ENCODE data around the gene NEK8.

Gene NEK8

GRCh38 chr17:28728364-28729200 lies at the start of gene NEK8:
NEK8 (plus strand) TSS chr17:28728788; CDS start chr17:28728814, 26 bp downstream.
- peak within 1 kb of the TSS; percentile 83 for H3K4me3 ChIP-seq (ENCODE audit: low read depth, low read length)
- TF ChIP-seq CTCF (IDR thresholded peaks at IDR 0.05; ENCODE audit: borderline replicate concordance, insufficient read depth, low read depth, low read length) = no peak

- H3K4me3 ChIP-seq (ENCODE audit: low read depth, low read length) = no peak overlapping the region
- no peak for TF ChIP-seq CTCF (IDR thresholded peaks at IDR 0.05; ENCODE audit: borderline replicate concordance, insufficient read depth, low read depth, low read length)
Observed at GRCh38 chr17:28682655-28683054, 45.9 kb upstream of the NEK8 start.

GRCh38 chr17:28684963-28685362 lies 43.6 kb upstream of the NEK8 start:
- no peak overlapping the region for H3K4me3 ChIP-seq (ENCODE audit: low read depth, low read length)
- TF ChIP-seq CTCF (IDR thresholded peaks at IDR 0.05; ENCODE audit: borderline replicate concordance, insufficient read depth, low read depth, low read length) = no peak

GRCh38 chr17:28685366-28685765 lies 43.2 kb upstream of the NEK8 start:
- no peak overlapping the region for H3K4me3 ChIP-seq (ENCODE audit: low read depth, low read length)
- TF ChIP-seq CTCF (IDR thresholded peaks at IDR 0.05; ENCODE audit: borderline replicate concordance, insufficient read depth, low read depth, low read length) = no peak

- TF ChIP-seq CTCF (IDR thresholded peaks at IDR 0.05; ENCODE audit: borderline replicate concordance, insufficient read depth, low read depth, low read length) = no peak
- H3K4me3 ChIP-seq (ENCODE audit: low read depth, low read length) = no peak overlapping the region
Observed at GRCh38 chr17:28686296-28686695, 42.3 kb upstream of the NEK8 start.

- H3K4me3 ChIP-seq (ENCODE audit: low read depth, low read length) = no peak overlapping the region
- no peak for TF ChIP-seq CTCF (IDR thresholded peaks at IDR 0.05; ENCODE audit: borderline replicate concordance, insufficient read depth, low read depth, low read length)
Observed at GRCh38 chr17:28688481-28688880, 40.1 kb upstream of the NEK8 start.

- TF ChIP-seq CTCF (IDR thresholded peaks at IDR 0.05; ENCODE audit: borderline replicate concordance, insufficient read depth, low read depth, low read length) = no peak
- no peak overlapping the region for H3K4me3 ChIP-seq (ENCODE audit: low read depth, low read length)
Observed at GRCh38 chr17:28689011-28689410, 39.6 kb upstream of the NEK8 start.
